ENCODE results near the gene NCOA3. TPM values are rescaled to one million over a fixed set of nuclear protein-coding genes. Genes with fewer than 3 reads are reported as not detected.

Gene NCOA3
- total RNA-seq, 1 experiment from 2014 or later: 23.3 TPM

- Histone ChIP-seq H2AFZ (ENCODE audit: low read length) (no peak overlapping the region), H2BK120ac (ENCODE audit: low read depth, low read length, poor library complexity, severe bottlenecking) (no peak overlapping the region), H2BK12ac (ENCODE audit: insufficient read length, low read depth, low read length) (no peak overlapping the region), H3K14ac (ENCODE audit: insufficient read depth, low read length) (no peak overlapping the region), H4K5ac (ENCODE audit: insufficient read length, low read depth, low read length) (no peak overlapping the region), H3K23me2 (ENCODE audit: insufficient read length, low read depth, low read length, poor library complexity, severe bottlenecking) (no peaks in the 10 kb centered on the region), H3K9me3 (ENCODE audit: control insufficient read depth, low read depth, low read length) (no peaks in the 10 kb centered on the region), H2BK20ac (ENCODE audit: low read depth, low read length, poor library complexity, severe bottlenecking) (no peak overlapping the region), H3K79me1 (ENCODE audit: insufficient read depth, low read depth, low read length, poor library complexity, severe bottlenecking) (peaks cover 3% of the 10 kb centered on the region), H3K27me3 (ENCODE audit: insufficient read depth, low read length) (no peaks in the 10 kb centered on the region), H3K23ac (ENCODE audit: insufficient read length, low read depth, low read length) (no peak overlapping the region), H2BK5ac (ENCODE audit: insufficient read length, low read length) (no peak overlapping the region), H3K27ac (ENCODE audit: insufficient read length, low read depth, low read length) (no peak overlapping the region), H3K18ac (ENCODE audit: insufficient read length, low read depth, low read length) (no peak overlapping the region), H3K4me1 (ENCODE audit: insufficient read depth, low read length) (peaks cover 3% of the 10 kb centered on the region; the same call in 1 of the 2 replicates), H2BK15ac (ENCODE audit: low read depth, low read length) (no peak overlapping the region), H4K8ac (replicated peaks; ENCODE audit: insufficient read length, low read depth, low read length) (no peak overlapping the region), H4K91ac (ENCODE audit: insufficient read length, low read depth, low read length) (no peak overlapping the region), H3K4ac (ENCODE audit: low read depth, low read length) (no peak overlapping the region), H3K9ac (ENCODE audit: extremely low read depth, insufficient read length, low read length) (no peak overlapping the region), H3T11ph (ENCODE audit: low read length) (no peak overlapping the region), H2AK5ac (ENCODE audit: insufficient read length, low read length) (no peak overlapping the region), H4K20me1 (ENCODE audit: control insufficient read depth, insufficient read depth, insufficient read length) (no peaks in the 10 kb centered on the region), H3K79me2 (ENCODE audit: insufficient read depth, low read length) (peaks cover 5% of the 10 kb centered on the region; the same call in 1 of the 2 replicates), H3K4me2 (ENCODE audit: insufficient read depth, insufficient read length, low read length) (no peak overlapping the region), H3K56ac (ENCODE audit: insufficient read length, low read depth, low read length) (no peak overlapping the region)
- TF ChIP-seq CTCF (conservative IDR thresholded peaks at IDR 0.05): no peak
- no peak overlapping the region for H3K4me3 Mint-ChIP-seq
- peaks cover 0 to under 1% (median 0%) of the 10 kb centered on the region in 3 experiments; a peak in 2 of 7 replicates for H3K36me3 Mint-ChIP-seq (ENCODE audit: insufficient read depth in 1 of 3, low read depth in 3 of 3)
- peaks cover 52 to 59% of the 10 kb centered on the region in 2 experiments for H3K4me1 Mint-ChIP-seq
- H3K27ac Mint-ChIP-seq: no peak overlapping the region
- no peaks in the 10 kb centered on the region for H3K9me3 Mint-ChIP-seq
- DNase-seq: no peak
- no peaks in the 10 kb centered on the region for H3K27me3 Mint-ChIP-seq (ENCODE audit: low read depth)
Measured at GRCh38 chr20:47577314-47577713, 75.6 kb downstream of the NCOA3 start.

Measured in H9 (cell line).